Gastrocnemius medialis (tissue), 4 donors: ENCODE data around the gene C10orf95.

Experiments used
- POLR2A ChIP-seq, 2 donors: fragments of 450-650 bp; IDR thresholded peaks; one replicate each; pipeline ENCODE4 v1.6.1; 2017; ENCODE audit warnings: antibody characterized with exemption in 2 of 2, mild to moderate bottlenecking in 2 of 2, moderate library complexity in 2 of 2
- TF ChIP-seq, protein P1 (sequence below), 5 experiments: fragments of 450-650 bp in 3 of 5; fragments of 200-600 bp in 2 of 5; sonication (generic) in 2 of 5; IDR thresholded peaks in 4 of 5; conservative IDR thresholded peaks in 1 of 5; 1 replicate in 4 of 5; 2 replicates in 1 of 5; pipeline ENCODE4 v1.5.1; 2016 to 2019; ENCODE audit warnings: antibody characterized with exemption in 5 of 5, mild to moderate bottlenecking in 3 of 5, moderate library complexity in 3 of 5

DNA sequence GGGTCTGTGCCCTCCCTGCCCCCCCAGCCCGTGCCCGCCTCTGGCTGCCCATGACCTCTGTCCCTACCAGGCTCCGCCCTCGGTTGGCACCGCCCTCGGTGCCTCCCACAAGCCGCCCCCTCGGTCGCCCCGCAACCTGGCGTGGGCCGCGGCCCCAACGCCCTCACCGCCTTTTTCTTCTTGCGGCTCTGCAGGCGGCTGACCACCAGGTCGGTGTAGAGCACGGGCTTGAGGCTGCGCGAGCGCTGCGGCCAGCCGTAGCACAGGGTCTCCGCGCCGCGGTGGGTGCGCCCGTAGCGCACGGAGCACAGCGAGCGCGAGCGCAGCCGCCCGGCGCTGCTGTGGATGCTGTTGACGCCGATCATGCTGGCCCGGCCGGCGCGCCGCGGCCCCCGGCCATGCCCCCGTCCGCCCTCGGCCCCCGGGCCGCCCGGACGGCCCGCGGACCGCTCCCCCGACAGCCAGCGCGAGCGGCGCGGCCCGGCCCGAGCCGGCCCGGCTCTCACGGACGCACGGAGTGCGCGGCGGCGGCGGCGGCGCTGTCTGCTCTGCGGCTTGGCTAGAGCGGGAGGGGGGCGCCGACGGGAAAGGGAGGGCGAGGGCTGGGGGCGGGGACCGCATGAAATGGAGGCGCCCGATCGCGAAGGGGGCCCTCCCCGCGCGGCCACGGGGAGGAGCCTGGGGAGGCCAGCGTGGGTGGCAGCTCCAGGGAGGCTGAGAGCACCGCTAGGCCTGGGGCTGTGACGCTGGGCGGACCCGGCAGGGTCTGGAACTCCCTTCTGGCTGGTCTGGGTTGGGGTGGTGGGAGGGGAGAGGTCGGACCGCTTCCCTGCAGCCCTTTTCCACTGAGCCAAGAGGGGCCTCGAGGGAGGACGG lies 42.4 kb downstream of the C10orf95 start:
- TF ChIP-seq, protein P1, sequence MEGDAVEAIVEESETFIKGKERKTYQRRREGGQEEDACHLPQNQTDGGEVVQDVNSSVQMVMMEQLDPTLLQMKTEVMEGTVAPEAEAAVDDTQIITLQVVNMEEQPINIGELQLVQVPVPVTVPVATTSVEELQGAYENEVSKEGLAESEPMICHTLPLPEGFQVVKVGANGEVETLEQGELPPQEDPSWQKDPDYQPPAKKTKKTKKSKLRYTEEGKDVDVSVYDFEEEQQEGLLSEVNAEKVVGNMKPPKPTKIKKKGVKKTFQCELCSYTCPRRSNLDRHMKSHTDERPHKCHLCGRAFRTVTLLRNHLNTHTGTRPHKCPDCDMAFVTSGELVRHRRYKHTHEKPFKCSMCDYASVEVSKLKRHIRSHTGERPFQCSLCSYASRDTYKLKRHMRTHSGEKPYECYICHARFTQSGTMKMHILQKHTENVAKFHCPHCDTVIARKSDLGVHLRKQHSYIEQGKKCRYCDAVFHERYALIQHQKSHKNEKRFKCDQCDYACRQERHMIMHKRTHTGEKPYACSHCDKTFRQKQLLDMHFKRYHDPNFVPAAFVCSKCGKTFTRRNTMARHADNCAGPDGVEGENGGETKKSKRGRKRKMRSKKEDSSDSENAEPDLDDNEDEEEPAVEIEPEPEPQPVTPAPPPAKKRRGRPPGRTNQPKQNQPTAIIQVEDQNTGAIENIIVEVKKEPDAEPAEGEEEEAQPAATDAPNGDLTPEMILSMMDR (IDR thresholded peaks at IDR 0.05 in 4 of 5, conservative IDR thresholded peaks at IDR 0.05 in 1 of 5), result no peak
- TF ChIP-seq POLR2A (IDR thresholded peaks at IDR 0.05), result no peak
